ENCODE results near the gene SPRTN. TPM values are rescaled to one million over a fixed set of nuclear protein-coding genes. Genes with fewer than 3 reads are reported as not detected.

The SPRTN gene
- polyA plus RNA-seq, 1 of the 3 experiments (the other 2 are of a cell fraction), result 17.3 TPM

- Histone ChIP-seq H3F3A (replicated peaks; ENCODE audit: insufficient read depth) (no peaks in the 10 kb centered on the region), H2AFZ (ENCODE audit: low read depth) (no peak overlapping the region), H4K20me1 (ENCODE audit: insufficient read depth) (peaks cover 25% of the 10 kb centered on the region; the same call in 1 of the 2 replicates), H3K4me2 (no peak overlapping the region), H3K4me3 (ENCODE audit: low read depth in 2 of 2, low read length in 1 of 2) (no peak overlapping the region), H3K9me3 (no peaks in the 10 kb centered on the region), H3K4me1 (ENCODE audit: control insufficient read depth in 1 of 2, insufficient read depth in 2 of 2, low read depth in 1 of 2, low read length in 1 of 2) (peaks cover 0 to 2% of the 10 kb centered on the region in 2 experiments; a peak in 2 of 4 replicates), H3K36me3 (replicated peaks in 1 of 2; ENCODE audit: control insufficient read depth in 1 of 2, insufficient read depth in 2 of 2, low read length in 1 of 2) (peaks cover 0 to 4% of the 10 kb centered on the region in 2 experiments), H3K27ac (ENCODE audit: low read depth in 2 of 2, low read length in 1 of 2) (no peak overlapping the region), H3K9ac (no peak overlapping the region), H3K27me3 (ENCODE audit: insufficient read depth) (no peaks in the 10 kb centered on the region), H3K9me2 (no peaks in the 10 kb centered on the region), H3K79me2 (ENCODE audit: insufficient read depth) (peaks cover 97% of the 10 kb centered on the region)
- no peak for TF ChIP-seq RCOR1 (IDR thresholded peaks at IDR 0.05; ENCODE audit: low read length)
- no peak for TF ChIP-seq FOSL2 (IDR thresholded peaks at IDR 0.05; ENCODE audit: borderline replicate concordance, low read depth)
- TF ChIP-seq USF1 (IDR thresholded peaks at IDR 0.05; ENCODE audit: borderline replicate concordance, low read depth), result no peak
- no peak for TF ChIP-seq GABPA (IDR thresholded peaks at IDR 0.05; ENCODE audit: low read depth)
- no peak for TF ChIP-seq FOXJ3 (CRISPR knock-in tag; IDR thresholded peaks at IDR 0.05)
- TF ChIP-seq POLR2AphosphoS5 (IDR thresholded peaks at IDR 0.05; ENCODE audit: low read depth, low read length), result no peak
- TF ChIP-seq SMC3 (IDR thresholded peaks at IDR 0.05; ENCODE audit: low read depth, low read length), result no peak
- TF ChIP-seq EZH2phosphoT487 (IDR thresholded peaks at IDR 0.05; ENCODE audit: borderline replicate concordance, low read depth), result no peak
- TF ChIP-seq GATA2 (CRISPR knock-in tag; IDR thresholded peaks at IDR 0.05), result no peak
- no peak for TF ChIP-seq TEAD4 (IDR thresholded peaks at IDR 0.05; ENCODE audit: borderline replicate concordance, insufficient read depth)
- TF ChIP-seq ELF1 (IDR thresholded peaks at IDR 0.05), result no peak
- TF ChIP-seq USF2 (IDR thresholded peaks at IDR 0.05; ENCODE audit: borderline replicate concordance, low read depth, low read length), result no peak
- ChIA-PET CTCF (interaction anchor here (1.0 to 1.5 kb wide), 2 partner anchors 7 to 226 kb away, joined by 3 read pairs; no protein-coding TSS in a partner anchor), POLR2A (no interaction called here)
- DNase-seq, result no peak
- 90% methylated on average over 5 of the region's 5 CpGs for WGBS (ENCODE audit: low lambda C conversion rate)
Observed at GRCh38 chr1:231376875-231377549, 38.9 kb downstream of the SPRTN start.

GRCh38 chr1:231381729-231382128, 43.6 kb downstream of the SPRTN start:
- CTCF ChIA-PET, result interaction anchor here (1.2 to 2.5 kb wide), 3 partner anchors 15 to 35 kb away, joined by 4 to 7 read pairs (median 6); no protein-coding TSS in a partner anchor
- H4K20me1 ChIP-seq (ENCODE audit: insufficient read depth), result peaks cover 18% of the 10 kb centered on the region; the same call in 1 of the 2 replicates
- H3K9ac ChIP-seq, result no peak overlapping the region
- peaks cover 0 to 5% of the 10 kb centered on the region in 2 experiments; a peak in 2 of 4 replicates for H3K4me1 ChIP-seq (ENCODE audit: control insufficient read depth in 1 of 2, insufficient read depth in 2 of 2, low read depth in 1 of 2, low read length in 1 of 2)
- TF ChIP-seq FOXJ3 (CRISPR knock-in tag; IDR thresholded peaks at IDR 0.05), result no peak
- no peak for TF ChIP-seq TEAD4 (IDR thresholded peaks at IDR 0.05; ENCODE audit: borderline replicate concordance, insufficient read depth)
- no peak for TF ChIP-seq FOXM1 (IDR thresholded peaks at IDR 0.05; ENCODE audit: low read depth)
- TF ChIP-seq SMC3 (IDR thresholded peaks at IDR 0.05; ENCODE audit: low read depth, low read length), result no peak
- TF ChIP-seq RFX5 (IDR thresholded peaks at IDR 0.05; ENCODE audit: low read length), result no peak
- no peak for TF ChIP-seq GABPA (IDR thresholded peaks at IDR 0.05; ENCODE audit: low read depth)
- no peak for TF ChIP-seq EP300 (IDR thresholded peaks at IDR 0.05; ENCODE audit: borderline replicate concordance in 1 of 2, low read depth in 1 of 2, low read length in 1 of 2)
- TF ChIP-seq TAF1 (IDR thresholded peaks at IDR 0.05; ENCODE audit: borderline replicate concordance, low read depth, low read length), result no peak
- no peak for TF ChIP-seq MAX (IDR thresholded peaks at IDR 0.05; ENCODE audit: low read depth)
- TF ChIP-seq MXI1 (IDR thresholded peaks at IDR 0.05; ENCODE audit: low read depth, low read length), result no peak
- TF ChIP-seq RAD21 (IDR thresholded peaks at IDR 0.05; ENCODE audit: low read length), result no peak
- no peak for TF ChIP-seq RCOR1 (IDR thresholded peaks at IDR 0.05; ENCODE audit: low read length)
- H3K9me3 ChIP-seq, result no peaks in the 10 kb centered on the region
- H3K4me2 ChIP-seq, result no peak overlapping the region
- no peaks in the 10 kb centered on the region for H3K9me2 ChIP-seq
- POLR2A ChIA-PET, result no interaction called here
- 92% methylated on average over 2 of the region's 2 CpGs for WGBS (ENCODE audit: low lambda C conversion rate)
- no peak overlapping the region for H3K4me3 ChIP-seq (ENCODE audit: low read depth in 2 of 2, low read length in 1 of 2)
- no peak overlapping the region for H3K27ac ChIP-seq (ENCODE audit: low read depth in 2 of 2, low read length in 1 of 2)
- H3K79me2 ChIP-seq (ENCODE audit: insufficient read depth), result peaks cover 99% of the 10 kb centered on the region
- H2AFZ ChIP-seq (ENCODE audit: low read depth), result no peak overlapping the region
- no peaks in the 10 kb centered on the region for H3F3A ChIP-seq (replicated peaks; ENCODE audit: insufficient read depth)
- DNase-seq, result no peak
- no peaks in the 10 kb centered on the region for H3K36me3 ChIP-seq (replicated peaks in 1 of 2; ENCODE audit: control insufficient read depth in 1 of 2, insufficient read depth in 2 of 2, low read length in 1 of 2)
- H3K27me3 ChIP-seq (ENCODE audit: insufficient read depth), result no peaks in the 10 kb centered on the region
